HepG2 (cell line): ENCODE measurements around the gene CATSPERB.

Experiments used
- EP300 ChIP-seq, 3 experiments: sonication (generic) in 1 of 3; formaldehyde crosslinking in 1 of 3; IDR thresholded peaks; 2 replicates each; pipeline versions ENCODE4 v1.5.1 to v1.6.1; 2011 to 2020; ENCODE audit warnings: low read depth in 2 of 3, low read length in 2 of 3, borderline replicate concordance in 1 of 3, improper control_type of control experiment in 1 of 3, mild to moderate bottlenecking in 1 of 3, missing genetic modification reagents in 1 of 3, moderate library complexity in 1 of 3
- ZNF510 ChIP-seq: sonication (generic); formaldehyde crosslinking; IDR thresholded peaks from 2 replicates; pipeline ENCODE4 v1.4.0; 2020; ENCODE audit warnings: low read depth, mild to moderate bottlenecking, missing genetic modification reagents
- ZNF556 ChIP-seq: sonication (generic); formaldehyde crosslinking; IDR thresholded peaks from 2 replicates; pipeline ENCODE4 v1.4.0; 2020; ENCODE audit warnings: mild to moderate bottlenecking, missing genetic modification reagents, borderline replicate concordance
- TF ChIP-seq, protein P1 (sequence below): sonication (generic); formaldehyde crosslinking; IDR thresholded peaks from 2 replicates; pipeline ENCODE4 v1.4.0; 2020; ENCODE audit warnings: missing genetic modification reagents, borderline replicate concordance

GRCh38 chr14:91568626-91569025, 163.3 kb downstream of the CATSPERB start:
- TF ChIP-seq ZNF510 (CRISPR knock-in tag) (no peak), ZNF556 (CRISPR knock-in tag) (no peak), EP300 (IDR thresholded peaks at IDR 0.05; ENCODE audit: low read depth in 2 of 2, low read length in 2 of 2) (no peak), EP300 (CRISPR knock-in tag; IDR thresholded peaks at IDR 0.05; ENCODE audit: borderline replicate concordance) (no peak)
- TF ChIP-seq, protein P1, sequence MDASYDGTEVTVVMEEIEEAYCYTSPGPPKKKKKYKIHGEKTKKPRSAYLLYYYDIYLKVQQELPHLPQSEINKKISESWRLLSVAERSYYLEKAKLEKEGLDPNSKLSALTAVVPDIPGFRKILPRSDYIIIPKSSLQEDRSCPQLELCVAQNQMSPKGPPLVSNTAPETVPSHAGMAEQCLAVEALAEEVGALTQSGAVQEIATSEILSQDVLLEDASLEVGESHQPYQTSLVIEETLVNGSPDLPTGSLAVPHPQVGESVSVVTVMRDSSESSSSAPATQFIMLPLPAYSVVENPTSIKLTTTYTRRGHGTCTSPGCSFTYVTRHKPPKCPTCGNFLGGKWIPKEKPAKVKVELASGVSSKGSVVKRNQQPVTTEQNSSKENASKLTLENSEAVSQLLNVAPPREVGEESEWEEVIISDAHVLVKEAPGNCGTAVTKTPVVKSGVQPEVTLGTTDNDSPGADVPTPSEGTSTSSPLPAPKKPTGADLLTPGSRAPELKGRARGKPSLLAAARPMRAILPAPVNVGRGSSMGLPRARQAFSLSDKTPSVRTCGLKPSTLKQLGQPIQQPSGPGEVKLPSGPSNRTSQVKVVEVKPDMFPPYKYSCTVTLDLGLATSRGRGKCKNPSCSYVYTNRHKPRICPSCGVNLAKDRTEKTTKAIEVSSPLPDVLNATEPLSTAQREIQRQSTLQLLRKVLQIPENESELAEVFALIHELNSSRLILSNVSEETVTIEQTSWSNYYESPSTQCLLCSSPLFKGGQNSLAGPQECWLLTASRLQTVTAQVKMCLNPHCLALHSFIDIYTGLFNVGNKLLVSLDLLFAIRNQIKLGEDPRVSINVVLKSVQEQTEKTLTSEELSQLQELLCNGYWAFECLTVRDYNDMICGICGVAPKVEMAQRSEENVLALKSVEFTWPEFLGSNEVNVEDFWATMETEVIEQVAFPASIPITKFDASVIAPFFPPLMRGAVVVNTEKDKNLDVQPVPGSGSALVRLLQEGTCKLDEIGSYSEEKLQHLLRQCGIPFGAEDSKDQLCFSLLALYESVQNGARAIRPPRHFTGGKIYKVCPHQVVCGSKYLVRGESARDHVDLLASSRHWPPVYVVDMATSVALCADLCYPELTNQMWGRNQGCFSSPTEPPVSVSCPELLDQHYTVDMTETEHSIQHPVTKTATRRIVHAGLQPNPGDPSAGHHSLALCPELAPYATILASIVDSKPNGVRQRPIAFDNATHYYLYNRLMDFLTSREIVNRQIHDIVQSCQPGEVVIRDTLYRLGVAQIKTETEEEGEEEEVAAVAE (CRISPR knock-in tag): no peak
